Measurements from ENCODE around the gene PPP5C. TPM values are rescaled to one million over a fixed set of nuclear protein-coding genes. Genes with fewer than 3 reads are reported as not detected.

The PPP5C gene
- total RNA-seq, 1 experiment from 2014 or later, result 85.4 TPM

- TF ChIP-seq EZH2 (IDR thresholded peaks at IDR 0.05; ENCODE audit: low read depth) (no peak), CTCF (conservative IDR thresholded peaks at IDR 0.05) (no peak)
- no peaks in the 10 kb centered on the region for H3K9me3 ChIP-seq (ENCODE audit: insufficient read depth, low read depth)
- H3K79me2 ChIP-seq (ENCODE audit: low read depth), result peaks cover 21% of the 10 kb centered on the region
- H3K4me2 ChIP-seq, result no peak overlapping the region
- BruUV-seq (replicated peaks), result no TSS peak
- H3K9me2 ChIP-seq (ENCODE audit: insufficient read depth), result no peaks in the 10 kb centered on the region
- no peak overlapping the region for H3K27ac ChIP-seq
- intact Hi-C loops (cut with micrococcal nuclease; ENCODE audit: unreplicated experiment), result no loop called here
- H4K20me1 ChIP-seq (ENCODE audit: insufficient read depth), result peaks cover 20% of the 10 kb centered on the region
- POLR2A ChIA-PET (ENCODE audit: unreplicated experiment), result interaction anchor here (0.6 kb wide), 1 partner anchor 50 kb away, joined by 35 read pairs; no protein-coding TSS in a partner anchor
- CTCF ChIA-PET, result no interaction called here
- H3F3A ChIP-seq (ENCODE audit: insufficient read depth, low read depth), result peaks cover 24% of the 10 kb centered on the region; the same call in 1 of the 2 replicates
- H3K4me3 ChIP-seq, result no peak overlapping the region
- no peak for DNase-seq
- 0 out of 2 replicates have a peak, but pooled peaks cover 19% of the 10 kb centered on the region for H3K36me3 ChIP-seq (ENCODE audit: low read depth)
- H3K4me1 ChIP-seq (replicated peaks; ENCODE audit: insufficient read depth), result no peaks in the 10 kb centered on the region
- H2AFZ ChIP-seq, result no peak overlapping the region
- H3K27me3 ChIP-seq (ENCODE audit: insufficient read depth, low read depth), result no peaks in the 10 kb centered on the region
Observed at GRCh38 chr19:46361915-46362314, 15.0 kb downstream of the PPP5C start.

- intact Hi-C loops (cut with micrococcal nuclease; ENCODE audit: unreplicated experiment), result no loop called here
- TF ChIP-seq CTCF (conservative IDR thresholded peaks at IDR 0.05), result no peak
- TF ChIP-seq EZH2 (IDR thresholded peaks at IDR 0.05; ENCODE audit: low read depth), result no peak
- no TSS peak for BruUV-seq (replicated peaks)
- 0 out of 2 replicates have a peak, but pooled peaks cover 10% of the 10 kb centered on the region for H3K36me3 ChIP-seq (ENCODE audit: low read depth)
- H3K27me3 ChIP-seq (ENCODE audit: insufficient read depth, low read depth), result no peaks in the 10 kb centered on the region
- no peaks in the 10 kb centered on the region for H3K9me3 ChIP-seq (ENCODE audit: insufficient read depth, low read depth)
- DNase-seq, result no peak
- H3K4me1 ChIP-seq (replicated peaks; ENCODE audit: insufficient read depth), result peaks cover 4% of the 10 kb centered on the region; the same call in 1 of the 2 replicates
- no peak overlapping the region for H3K27ac ChIP-seq
- no peak overlapping the region for H2AFZ ChIP-seq
- POLR2A ChIA-PET (ENCODE audit: unreplicated experiment), result interaction anchor here (0.6 kb wide), 1 partner anchor 814 kb away, joined by 4 read pairs; no protein-coding TSS in a partner anchor
- H3K4me3 ChIP-seq, result no peak overlapping the region
- peaks cover 14% of the 10 kb centered on the region for H4K20me1 ChIP-seq (ENCODE audit: insufficient read depth)
- CTCF ChIA-PET, result interaction anchor here (0.6 to 0.7 kb wide), 2 partner anchors 14 to 179 kb away, joined by 3 to 4 read pairs; no protein-coding TSS in a partner anchor
- H3K4me2 ChIP-seq, result no peak overlapping the region
- H3K79me2 ChIP-seq (ENCODE audit: low read depth), result peaks cover 28% of the 10 kb centered on the region
- H3K9me2 ChIP-seq (ENCODE audit: insufficient read depth), result no peaks in the 10 kb centered on the region
- peaks cover 21% of the 10 kb centered on the region for H3F3A ChIP-seq (ENCODE audit: insufficient read depth, low read depth)
Observed at GRCh38 chr19:46364359-46364758, 17.5 kb downstream of the PPP5C start.

- POLR2A ChIA-PET (ENCODE audit: unreplicated experiment), result no interaction called here
- Histone ChIP-seq H3K9me3 (ENCODE audit: insufficient read depth, low read depth) (no peaks in the 10 kb centered on the region), H3K4me1 (replicated peaks; ENCODE audit: insufficient read depth) (peaks cover 16% of the 10 kb centered on the region), H3K36me3 (ENCODE audit: low read depth) (0 out of 2 replicates have a peak, but pooled peaks cover 10% of the 10 kb centered on the region), H3K9me2 (ENCODE audit: insufficient read depth) (no peaks in the 10 kb centered on the region), H3K27me3 (ENCODE audit: insufficient read depth, low read depth) (no peaks in the 10 kb centered on the region), H4K20me1 (ENCODE audit: insufficient read depth) (peaks cover 9% of the 10 kb centered on the region), H3K4me2 (no peak overlapping the region), H3K27ac (no peak overlapping the region), H2AFZ (no peak overlapping the region), H3K4me3 (no peak overlapping the region), H3F3A (ENCODE audit: insufficient read depth, low read depth) (peaks cover 16% of the 10 kb centered on the region), H3K79me2 (ENCODE audit: low read depth) (peaks cover 36% of the 10 kb centered on the region)
- intact Hi-C loops (cut with micrococcal nuclease; ENCODE audit: unreplicated experiment), result no loop called here
- CTCF ChIA-PET, result no interaction called here
- BruUV-seq (replicated peaks), result no TSS peak
- DNase-seq, result no peak
- TF ChIP-seq EZH2 (IDR thresholded peaks at IDR 0.05; ENCODE audit: low read depth), result no peak
Observed at GRCh38 chr19:46365561-46365960, 18.7 kb downstream of the PPP5C start.
